ENCODE data around the gene PTPN5.

PTPN5 gene

GRCh38 chr11:18766015-18766414 lies 25.6 kb downstream of the PTPN5 start:
- Histone ChIP-seq H3K36me3 (no peaks in the 10 kb centered on the region), H3K4me3 (ENCODE audit: low read depth, low read length) (no peak overlapping the region), H3K27me3 (ENCODE audit: insufficient read depth, low read depth, severe bottlenecking) (no peaks in the 10 kb centered on the region), H3K27ac (no peak overlapping the region), H3K9me3 (ENCODE audit: severe bottlenecking) (no peaks in the 10 kb centered on the region)
- no peak for DNase-seq
- no peak for TF ChIP-seq CTCF (IDR thresholded peaks at IDR 0.05; ENCODE audit: low read depth, low read length)

GRCh38 chr11:18765554-18765953 lies 26.0 kb downstream of the PTPN5 start:
- no peaks in the 10 kb centered on the region for H3K27me3 ChIP-seq (ENCODE audit: insufficient read depth, low read depth, severe bottlenecking)
- no peak overlapping the region for H3K4me3 ChIP-seq (ENCODE audit: low read depth, low read length)
- H3K36me3 ChIP-seq: no peaks in the 10 kb centered on the region
- H3K27ac ChIP-seq: no peak overlapping the region
- no peak for TF ChIP-seq CTCF (IDR thresholded peaks at IDR 0.05; ENCODE audit: low read depth, low read length)
- no peak for DNase-seq
- no peaks in the 10 kb centered on the region for H3K9me3 ChIP-seq (ENCODE audit: severe bottlenecking)

- H3K27ac ChIP-seq: no peak overlapping the region
- no peaks in the 10 kb centered on the region for H3K36me3 ChIP-seq
- no peak for TF ChIP-seq CTCF (IDR thresholded peaks at IDR 0.05; ENCODE audit: low read depth, low read length)
- no peaks in the 10 kb centered on the region for H3K9me3 ChIP-seq (ENCODE audit: severe bottlenecking)
- no peak overlapping the region for H3K4me3 ChIP-seq (ENCODE audit: low read depth, low read length)
- no peaks in the 10 kb centered on the region for H3K27me3 ChIP-seq (ENCODE audit: insufficient read depth, low read depth, severe bottlenecking)
- DNase-seq: no peak
Observed at GRCh38 chr11:18761741-18762140, 29.9 kb downstream of the PTPN5 start.

GRCh38 chr11:18761144-18761543 lies 30.5 kb downstream of the PTPN5 start:
- Histone ChIP-seq H3K36me3 (no peaks in the 10 kb centered on the region), H3K27me3 (ENCODE audit: insufficient read depth, low read depth, severe bottlenecking) (no peaks in the 10 kb centered on the region), H3K27ac (no peak overlapping the region), H3K9me3 (ENCODE audit: severe bottlenecking) (no peaks in the 10 kb centered on the region), H3K4me3 (ENCODE audit: low read depth, low read length) (no peak overlapping the region)
- DNase-seq: no peak
- TF ChIP-seq CTCF (IDR thresholded peaks at IDR 0.05; ENCODE audit: low read depth, low read length): no peak

GRCh38 chr11:18757811-18758210 lies 33.8 kb downstream of the PTPN5 start:
- no peaks in the 10 kb centered on the region for H3K9me3 ChIP-seq (ENCODE audit: severe bottlenecking)
- H3K27me3 ChIP-seq (ENCODE audit: insufficient read depth, low read depth, severe bottlenecking): no peaks in the 10 kb centered on the region
- no peak for TF ChIP-seq CTCF (IDR thresholded peaks at IDR 0.05; ENCODE audit: low read depth, low read length)
- no peak overlapping the region for H3K4me3 ChIP-seq (ENCODE audit: low read depth, low read length)
- H3K27ac ChIP-seq: no peak overlapping the region
- no peaks in the 10 kb centered on the region for H3K36me3 ChIP-seq
- no peak for DNase-seq

GRCh38 chr11:18756889-18757288 lies 34.7 kb downstream of the PTPN5 start:
- no peaks in the 10 kb centered on the region for H3K27me3 ChIP-seq (ENCODE audit: insufficient read depth, low read depth, severe bottlenecking)
- no peak overlapping the region for H3K27ac ChIP-seq
- H3K36me3 ChIP-seq: no peaks in the 10 kb centered on the region
- DNase-seq: no peak
- H3K4me3 ChIP-seq (ENCODE audit: low read depth, low read length): no peak overlapping the region
- H3K9me3 ChIP-seq (ENCODE audit: severe bottlenecking): no peaks in the 10 kb centered on the region
- TF ChIP-seq CTCF (IDR thresholded peaks at IDR 0.05; ENCODE audit: low read depth, low read length): no peak
